HepG2 (cell line): ENCODE data around the gene EMC8. TPM values are rescaled to one million over a fixed set of nuclear protein-coding genes. Genes with fewer than 3 reads are reported as not detected.
A peak's percentile ranks its signal among the peaks of the same experiment; 100 is the strongest.

Source experiments
- ATAC-seq: fragments of 200-7000 bp; cut with Tn5 transposase; 3 replicates; pipeline ENCODE4 v1.9.1; 2020; ENCODE audit warnings: mild to moderate bottlenecking, moderate library complexity
- BruUV-seq: library from RNA; stranded (reverse); fragments of 400-500 nt; replicated peaks from 2 replicates; lab custom pipeline; 2021; lab: Mats Ljungman, UMichigan
- CTCF ChIA-PET: fragments of 300-600 bp; formaldehyde crosslinking; extraction: SDS; loops from one replicate; lab custom pipeline; 2021; ENCODE audit warnings: low total read pairs, inconsistent platforms, low intra/inter-chr PET ratio; lab: Yijun Ruan, JAX
- POLR2A ChIA-PET: fragments of 350-600 bp; sonication (Branson Sonifier 250); formaldehyde crosslinking; loops from one replicate; lab custom pipeline; 2020; ENCODE audit warnings: antibody characterized with exemption, inconsistent platforms; lab: Yijun Ruan, JAX
- DNase-seq: peaks from one replicate; pipeline ENCODE4 v3.0.0-alpha.2; 2015; ENCODE audit warnings: low spot score
- FAIRE-seq: peaks from 3 replicates; lab custom pipeline; 2011; peaks lifted over from hg19 to GRCh38; lab: Jason Lieb, UNC
- H2AFZ ChIP-seq: one replicate; pipeline ENCODE4 v1.6.1; 2011; ENCODE audit warnings: low read length, inconsistent platforms
- H3K27ac ChIP-seq: fragments of 300-600 bp; 3 replicates; pipeline ENCODE4 v1.8.0; 2011; ENCODE audit warnings: mixed run types, mild to moderate bottlenecking, mixed read lengths, low read length, inconsistent platforms; ENCODE audit not compliant: insufficient read depth; ENCODE audit errors: extremely low read length
- H3K27me3 ChIP-seq, 2 experiments: fragments of 200-600 bp in 1 of 2; 2 replicates in 1 of 2; 3 replicates in 1 of 2; pipeline versions ENCODE4 v1.6.0 to v1.8.0; 2011; ENCODE audit warnings: low read length in 2 of 2, mild to moderate bottlenecking in 2 of 2, moderate library complexity in 2 of 2, inconsistent platforms in 1 of 2; ENCODE audit not compliant: insufficient read depth in 2 of 2, control insufficient read depth in 1 of 2
- H3K36me3 ChIP-seq, 2 experiments: fragments of 200-600 bp in 1 of 2; replicated peaks in 1 of 2; 2 replicates in 1 of 2; 3 replicates in 1 of 2; pipeline versions ENCODE4 v1.5.1 to v1.8.0; 2011; ENCODE audit warnings: low read length in 2 of 2, inconsistent platforms in 1 of 2; ENCODE audit not compliant: insufficient read depth in 2 of 2, control insufficient read depth in 1 of 2
- H3K4me1 ChIP-seq: 2 replicates; pipeline ENCODE4 v1.5.1; 2012; ENCODE audit warnings: low read length, inconsistent platforms; ENCODE audit not compliant: insufficient read depth
- H3K4me2 ChIP-seq: 2 replicates; pipeline ENCODE4 v1.6.0; 2011; ENCODE audit warnings: low read depth, low read length, inconsistent platforms
- H3K4me3 ChIP-seq, 3 experiments: fragments of 200-600 bp in 1 of 3; sonication (generic), shearing (Covaris generic) in 1 of 3; replicated peaks in 1 of 3; 2 replicates each; pipeline ENCODE4 v1.5.1; 2011 to 2016; ENCODE audit warnings: low read length in 3 of 3, inconsistent platforms in 2 of 3, low read depth in 2 of 3, mild to moderate bottlenecking in 2 of 3, control low read depth in 1 of 3, mixed read lengths in 1 of 3; ENCODE audit not compliant: insufficient read depth in 1 of 3
- H3K79me2 ChIP-seq: one replicate; pipeline ENCODE4 v1.6.1; 2011; ENCODE audit warnings: low read length, inconsistent platforms; ENCODE audit not compliant: insufficient read depth
- H3K9ac ChIP-seq: 2 replicates; pipeline ENCODE4 v1.6.0; 2011; ENCODE audit warnings: mild to moderate bottlenecking, low read depth, low read length, inconsistent platforms; ENCODE audit not compliant: insufficient read depth
- H3K9me3 ChIP-seq: 2 replicates; pipeline ENCODE4 v1.5.1; 2012; ENCODE audit warnings: mild to moderate bottlenecking, low read length
- H4K20me1 ChIP-seq: 2 replicates; pipeline ENCODE4 v1.6.0; 2011; ENCODE audit warnings: inconsistent platforms, mild to moderate bottlenecking, low read length, moderate library complexity; ENCODE audit not compliant: insufficient read depth
- HNRNPL ChIP-seq: fragments of 200-400 bp; formaldehyde crosslinking; IDR thresholded peaks from 2 replicates; pipeline ENCODE4 v1.6.1; 2017; ENCODE audit warnings: mild to moderate bottlenecking, low read depth, low read length
- NFE2L1 ChIP-seq: sonication (generic); formaldehyde crosslinking; IDR thresholded peaks from 2 replicates; pipeline ENCODE4 v1.4.0; 2020; ENCODE audit warnings: missing genetic modification reagents, mild to moderate bottlenecking, borderline replicate concordance
- PAXIP1 ChIP-seq: sonication (generic); formaldehyde crosslinking; conservative IDR thresholded peaks from 2 replicates; pipeline ENCODE4 v1.4.0; 2020; ENCODE audit warnings: mild to moderate bottlenecking, missing genetic modification reagents, moderate library complexity
- PHB2 ChIP-seq: fragments of 450-650 bp; IDR thresholded peaks from 2 replicates; pipeline ENCODE4 v1.6.1; 2018; ENCODE audit not compliant: partially characterized antibody
- SNAPC4 ChIP-seq: sonication (generic); formaldehyde crosslinking; IDR thresholded peaks from 2 replicates; pipeline ENCODE4 v1.4.0; 2020; ENCODE audit warnings: mild to moderate bottlenecking, missing genetic modification reagents
- ZBTB7A ChIP-seq: sonication (generic); formaldehyde crosslinking; IDR thresholded peaks from 2 replicates; pipeline ENCODE4 v1.8.0; 2022; ENCODE audit warnings: mild to moderate bottlenecking, missing genetic modification reagents
- ZFX ChIP-seq: sonication (generic); formaldehyde crosslinking; IDR thresholded peaks from 2 replicates; pipeline ENCODE4 v1.4.0; 2020; ENCODE audit warnings: mild to moderate bottlenecking, low read depth, missing genetic modification reagents, moderate library complexity
- ZNF687 ChIP-seq: sonication (generic); formaldehyde crosslinking; IDR thresholded peaks from 2 replicates; pipeline ENCODE4 v1.5.1; 2020; ENCODE audit warnings: mild to moderate bottlenecking, missing genetic modification reagents, moderate library complexity
- ZNF879 ChIP-seq: sonication (generic); formaldehyde crosslinking; IDR thresholded peaks from 2 replicates; pipeline ENCODE4 v1.8.1; 2023; ENCODE audit warnings: missing genetic modification reagents
- ZSCAN31 ChIP-seq: sonication (generic); formaldehyde crosslinking; IDR thresholded peaks from 2 replicates; pipeline ENCODE4 v1.5.0; 2020; ENCODE audit warnings: low read depth, mild to moderate bottlenecking, missing genetic modification reagents
- WGBS: methylation state at CpG from one replicate; pipeline ENCODE4 v1.1.6; 2017; ENCODE audit warnings: low lambda C conversion rate; 5-methylcytosine and 5-hydroxymethylcytosine counted together
- in situ Hi-C: cut with HindIII; loops from 2 replicates; pipeline ENCODE4 v1.10.0; 2017; ENCODE audit warnings: low pct_unique_long_range_greater_than_20kb; ENCODE audit not compliant: extremely low pct_ligation_motif_present
- intact Hi-C: fragments of 100-400 bp; cut with micrococcal nuclease; formaldehyde crosslinking; loops from one replicate; pipeline ENCODE4 v1.10.0; 2022; ENCODE audit not compliant: unreplicated experiment
- polyA plus RNA-seq, 8 experiments: library from polyadenylated mRNA; depleted of rRNA in 3 of 8; stranded (reverse) in 7 of 8; unstranded in 1 of 8; fragments of >200 nt; fragmentation: Illumina TruSeq in 4 of 8; extraction: Trizol in 4 of 8; gene quantifications; 2 replicates each; pipeline versions ENCODE4 v1.2.1 to v1.2.3, GENCODE V29; 2011 to 2016; ENCODE audit warnings: low read depth in 4 of 8, missing spikeins in 1 of 8, mixed read lengths in 1 of 8; ENCODE audit not compliant: insufficient read depth in 1 of 8
- total RNA-seq, 5 experiments: library from RNA; depleted of rRNA; stranded (reverse); fragments of >200 nt; fragmentation: Illumina TruSeq; extraction: Trizol; gene quantifications; 2 replicates each; pipeline ENCODE4 v1.2.3, GENCODE V29; 2016; ENCODE audit warnings: low read depth in 1 of 5

EMC8 gene
- total and polyA plus RNA-seq, 2 of the 13 experiments (the other 11 are each of a cell fraction or from before 2014, with no cell fraction given): 55.0 to 76.0 TPM

- ChIA-PET POLR2A (no interaction called here), CTCF (no interaction called here)
- Histone ChIP-seq H3K4me2 (no peak overlapping the region), H3K27me3 (peaks cover 4 to 10% of the 10 kb centered on the region in 2 experiments; a peak in 3 of 5 replicates), H3K27ac (no peak overlapping the region), H2AFZ (no peak overlapping the region), H3K4me1 (peaks cover 45% of the 10 kb centered on the region), H3K36me3 (no peaks in the 10 kb centered on the region), H3K79me2 (no peaks in the 10 kb centered on the region), H3K9ac (no peak overlapping the region; the same call in 1 of the 2 replicates), H4K20me1 (no peaks in the 10 kb centered on the region), H3K4me3 (no peak overlapping the region), H3K9me3 (no peaks in the 10 kb centered on the region)
- peak; percentile 20 for ATAC-seq
- FAIRE-seq: no peak
- BruUV-seq: no TSS peak
- no peak for DNase-seq
- in situ Hi-C loops: no loop called here
- intact Hi-C loops: no loop called here
- 41% methylated on average over 5 of the region's 5 CpGs for WGBS
- TF ChIP-seq NFE2L1 (CRISPR knock-in tag) (no peak), ZSCAN31 (CRISPR knock-in tag) (no peak), HNRNPL (no peak), PAXIP1 (peak; percentile 28; the same call in 1 of the 2 replicates), ZNF879 (CRISPR knock-in tag) (no peak), ZNF687 (CRISPR knock-in tag) (peak; percentile 33; the same call in 1 of the 2 replicates), ZFX (CRISPR knock-in tag) (0 out of 2 replicates have a peak, but pooled peaks have one; percentile 31), PHB2 (no peak), SNAPC4 (CRISPR knock-in tag) (no peak), ZBTB7A (CRISPR knock-in tag) (0 out of 2 replicates have a peak, but pooled peaks have one; percentile 29)
Observed at GRCh38 chr16:85731179-85731578, 68.2 kb downstream of the EMC8 start.
